Thymus (tissue), 11 donors: ENCODE results near the gene OVCH2. TPM values are rescaled to one million over a fixed set of nuclear protein-coding genes. Genes with fewer than 3 reads are reported as not detected.
"Not testable (repeated sequence)": the region's sequence is repeated elsewhere in the genome, so short reads cannot be mapped to it uniquely, and the experiment has no call there.

Source experiments
- DNase-seq, 9 donors: peaks; one replicate each; pipeline ENCODE4 v3.0.0-alpha.2; 2013; ENCODE audit warnings: low spot score in 9 of 9, low read depth in 6 of 9, missing footprints in 1 of 9
- H3K27ac ChIP-seq, 2 donors: one replicate each; pipeline ENCODE4 v1.5.1; 2013; ENCODE audit warnings: control low read depth in 1 of 2, low read depth in 1 of 2, low read length in 1 of 2, mild to moderate bottlenecking in 1 of 2, moderate library complexity in 1 of 2
- H3K27me3 ChIP-seq, 2 donors: one replicate each; pipeline ENCODE4 v1.5.1; 2013; ENCODE audit warnings: low read length in 1 of 2; ENCODE audit not compliant: control insufficient read depth in 2 of 2, insufficient read depth in 1 of 2
- H3K36me3 ChIP-seq, 2 donors: one replicate each; pipeline ENCODE4 v1.5.1; 2013; ENCODE audit warnings: low read length in 1 of 2, mild to moderate bottlenecking in 1 of 2, moderate library complexity in 1 of 2; ENCODE audit not compliant: control insufficient read depth in 2 of 2, insufficient read depth in 2 of 2
- H3K4me1 ChIP-seq, 2 donors: one replicate each; pipeline ENCODE4 v1.5.1; 2013; ENCODE audit warnings: low read length in 2 of 2; ENCODE audit not compliant: control insufficient read depth in 2 of 2, insufficient read depth in 2 of 2
- H3K4me3 ChIP-seq, 2 donors: one replicate each; pipeline ENCODE4 v1.5.1; 2013; ENCODE audit warnings: low read length in 2 of 2, control low read depth in 1 of 2, mild to moderate bottlenecking in 1 of 2
- H3K9me3 ChIP-seq, 2 donors: one replicate each; pipeline ENCODE4 v1.5.1; 2013; ENCODE audit warnings: low read length in 1 of 2, mild to moderate bottlenecking in 1 of 2; ENCODE audit not compliant: control insufficient read depth in 2 of 2, insufficient read depth in 1 of 2
- WGBS: extraction: QIAGEN DNeasy Blood & Tissue Kit; methylation state at CpG from one replicate; pipeline ENCODE4 v1.1.7; 2013; 5-methylcytosine and 5-hydroxymethylcytosine counted together
- polyA plus RNA-seq: library from polyadenylated mRNA; stranded (reverse); fragments of 200-250 nt; gene quantifications from one replicate; pipeline ENCODE4 v1.2.3, GENCODE V29; 2013
- total RNA-seq: library from RNA; stranded (reverse); fragments of 120-200 nt; gene quantifications from one replicate; pipeline ENCODE4 v1.2.4, GENCODE V29; 2013
- donor health status: healthy.

Gene OVCH2
- total and polyA plus RNA-seq, 2 donors = 1.5 TPM; not detected in 1

GRCh38 chr11:7666292-7666866, 39.9 kb downstream of the OVCH2 start:
- no peaks in the 10 kb centered on the region for H3K4me1 ChIP-seq
- no peaks in the 10 kb centered on the region for H3K9me3 ChIP-seq
- 96% methylated on average over 7 of the region's 7 CpGs for WGBS
- peaks cover 0 to 5% of the 10 kb centered on the region in 2 donors for H3K27me3 ChIP-seq
- H3K4me3 ChIP-seq = no peak overlapping the region
- no peak overlapping the region for H3K27ac ChIP-seq
- DNase-seq = no peak
- H3K36me3 ChIP-seq = no peaks in the 10 kb centered on the region

GRCh38 chr11:7665473-7666291, 40.6 kb downstream of the OVCH2 start:
- Histone ChIP-seq H3K4me3 (no peak overlapping the region), H3K27ac (no peak overlapping the region), H3K4me1 (no peaks in the 10 kb centered on the region), H3K27me3 (no peaks in the 10 kb centered on the region), H3K9me3 (no peaks in the 10 kb centered on the region), H3K36me3 (no peaks in the 10 kb centered on the region)
- DNase-seq = peak in 4 of 9 donors; percentile 4 to 30 (median 16)
- 54% methylated on average over 20 of the region's 20 CpGs for WGBS

GRCh38 chr11:7664867-7665266, 41.4 kb downstream of the OVCH2 start:
- no peaks in the 10 kb centered on the region for H3K36me3 ChIP-seq
- no peak for DNase-seq
- H3K4me1 ChIP-seq = no peaks in the 10 kb centered on the region
- WGBS = 93% methylated on average over 6 of the region's 6 CpGs
- H3K4me3 ChIP-seq = no peak overlapping the region
- H3K9me3 ChIP-seq = no peaks in the 10 kb centered on the region
- H3K27me3 ChIP-seq = no peaks in the 10 kb centered on the region
- no peak overlapping the region for H3K27ac ChIP-seq

GRCh38 chr11:7663531-7663930, 42.7 kb downstream of the OVCH2 start:
- H3K27me3 ChIP-seq, DNase-seq, H3K36me3 ChIP-seq, H3K4me3 ChIP-seq, H3K9me3 ChIP-seq, H3K4me1 ChIP-seq, H3K27ac ChIP-seq: not testable (repeated sequence)
- 89% methylated on average over 14 of the region's 16 CpGs for WGBS

GRCh38 chr11:7657306-7658025, 48.8 kb downstream of the OVCH2 start:
- Histone ChIP-seq H3K4me3 (no peak overlapping the region), H3K36me3 (no peaks in the 10 kb centered on the region), H3K27ac (no peak overlapping the region), H3K27me3 (no peaks in the 10 kb centered on the region), H3K4me1 (no peaks in the 10 kb centered on the region), H3K9me3 (no peaks in the 10 kb centered on the region)
- WGBS = 65% methylated on average over 15 of the region's 15 CpGs
- DNase-seq = peak in 1 of 9 donors; percentile 12

GRCh38 chr11:7656704-7657103, 49.6 kb downstream of the OVCH2 start:
- no peak overlapping the region for H3K4me3 ChIP-seq
- H3K9me3 ChIP-seq = no peaks in the 10 kb centered on the region
- H3K27ac ChIP-seq = no peak overlapping the region
- no peaks in the 10 kb centered on the region for H3K36me3 ChIP-seq
- WGBS = 94% methylated on average over 11 of the region's 11 CpGs
- no peaks in the 10 kb centered on the region for H3K4me1 ChIP-seq
- H3K27me3 ChIP-seq = no peaks in the 10 kb centered on the region
- no peak for DNase-seq

- no peak for DNase-seq
- 94% methylated on average over 14 of the region's 14 CpGs for WGBS
- H3K36me3 ChIP-seq = no peaks in the 10 kb centered on the region
These were observed 50.7 kb downstream of the OVCH2 start for GRCh38 chr11:7655253-7656217.

GRCh38 chr11:7654195-7654705, 52.0 kb downstream of the OVCH2 start:
- H3K4me1 ChIP-seq = no peaks in the 10 kb centered on the region
- WGBS = 96% methylated on average over 4 of the region's 4 CpGs
- no peaks in the 10 kb centered on the region for H3K9me3 ChIP-seq
- H3K27ac ChIP-seq = no peak overlapping the region
- H3K36me3 ChIP-seq = no peaks in the 10 kb centered on the region
- H3K27me3 ChIP-seq = no peaks in the 10 kb centered on the region
- DNase-seq = no peak
- H3K4me3 ChIP-seq = no peak overlapping the region

More at GRCh38 chr11:7655253-7656217, 50.7 kb downstream of the OVCH2 start:
- H3K27ac ChIP-seq = no peak overlapping the region
- no peaks in the 10 kb centered on the region for H3K4me1 ChIP-seq
- no peaks in the 10 kb centered on the region for H3K27me3 ChIP-seq
- H3K4me3 ChIP-seq = no peak overlapping the region
- H3K9me3 ChIP-seq = no peaks in the 10 kb centered on the region
